Stimulated activated CD4-positive, alpha-beta T cell treated with anti-CD3 and anti-CD28 coated beads, Interleukin-12 subunit alpha, Interleukin-12 subunit beta, amount 100 ng/mL, for 48 hours (primary cell): ENCODE data around the gene SLC20A1.

Experiments
- DNase-seq, 3 donors: peaks; one replicate each; pipeline ENCODE4 v3.0.0-alpha.2; 2020; ENCODE audit warnings: low read depth in 2 of 3, low spot score in 1 of 3

SLC20A1 gene

DNA sequence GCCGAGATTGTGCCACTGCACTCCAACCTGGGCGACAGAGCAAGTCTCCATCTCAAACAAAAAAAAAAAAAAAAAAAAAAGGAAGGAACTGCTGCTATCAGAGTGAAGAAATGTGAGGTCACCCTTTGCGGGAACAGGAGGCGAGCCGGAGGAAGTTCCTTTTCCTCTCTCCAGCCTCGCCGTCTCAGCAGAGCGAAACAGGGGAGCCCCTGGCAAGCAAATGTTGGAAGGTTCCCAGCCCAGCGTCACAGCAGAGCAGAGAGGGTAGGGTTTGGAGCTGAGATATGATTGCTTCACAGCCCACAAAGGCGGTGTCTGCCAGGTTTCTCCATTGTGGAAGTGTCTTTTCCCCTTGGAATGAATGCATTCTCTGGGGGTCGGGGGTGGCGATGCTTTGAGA, 28.5 kb downstream of the SLC20A1 start:
- no peak for DNase-seq

DNA sequence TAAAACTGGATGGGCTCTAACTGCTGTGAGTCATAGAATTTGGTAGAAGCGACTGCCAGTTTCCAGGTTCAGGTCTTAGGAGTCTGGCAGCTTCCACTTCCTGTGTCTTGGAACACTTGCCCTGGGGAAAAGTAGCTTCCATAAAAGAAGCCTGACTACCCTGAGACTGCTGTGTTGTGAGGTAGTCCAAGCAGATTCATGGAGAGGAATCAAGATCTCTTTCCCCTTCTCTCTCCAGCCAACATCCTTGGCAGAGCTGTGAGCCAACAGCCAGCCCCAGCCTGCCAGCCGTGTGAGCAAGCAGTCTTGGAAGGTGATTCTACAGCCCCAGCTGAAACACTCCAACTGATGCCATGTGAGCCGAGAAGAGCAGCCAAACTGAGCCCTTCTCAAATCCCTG, 33.7 kb downstream of the SLC20A1 start:
- no peak for DNase-seq

DNA sequence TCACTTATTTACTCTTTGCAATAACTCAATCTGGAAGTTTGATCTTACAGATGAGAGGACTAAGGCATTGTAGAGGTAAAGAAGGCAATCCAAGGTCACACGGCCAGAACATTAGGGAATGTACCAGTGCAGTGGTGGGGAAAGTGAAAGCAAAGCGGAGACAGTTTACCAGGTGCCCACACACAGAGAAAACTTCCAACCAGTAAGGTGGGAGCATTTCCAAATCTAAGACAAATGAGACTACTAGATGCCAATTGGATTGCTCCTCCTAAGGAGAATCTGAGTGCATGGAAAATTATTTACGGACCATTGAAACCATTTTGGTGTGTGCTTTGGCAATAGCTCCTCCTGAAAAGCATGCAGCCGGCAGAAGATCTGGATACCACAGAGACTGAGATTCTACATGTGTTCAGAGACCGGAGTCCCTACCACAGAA, 34.9 kb downstream of the SLC20A1 start:
- no peak for DNase-seq

DNA sequence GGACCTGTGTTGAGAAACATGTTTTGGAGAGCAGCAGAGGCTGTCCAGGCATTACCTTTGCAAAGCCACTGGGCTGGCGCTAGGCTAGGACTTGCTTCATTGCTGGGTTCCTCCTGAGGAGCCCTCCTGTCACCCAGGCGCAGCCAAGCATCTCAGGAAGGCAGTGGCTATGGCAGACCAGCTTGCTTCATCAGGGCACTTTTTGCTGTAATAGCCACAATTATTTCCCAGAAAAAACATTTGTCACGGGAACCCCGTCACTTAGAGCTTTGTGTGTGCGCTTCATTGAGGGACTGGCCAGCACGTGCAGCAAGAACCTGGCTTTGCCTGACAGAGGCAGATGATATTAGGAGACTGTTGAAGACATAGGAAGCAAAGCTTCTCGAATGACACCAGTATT, 36.4 kb downstream of the SLC20A1 start:
- DNase-seq = no peak

DNA sequence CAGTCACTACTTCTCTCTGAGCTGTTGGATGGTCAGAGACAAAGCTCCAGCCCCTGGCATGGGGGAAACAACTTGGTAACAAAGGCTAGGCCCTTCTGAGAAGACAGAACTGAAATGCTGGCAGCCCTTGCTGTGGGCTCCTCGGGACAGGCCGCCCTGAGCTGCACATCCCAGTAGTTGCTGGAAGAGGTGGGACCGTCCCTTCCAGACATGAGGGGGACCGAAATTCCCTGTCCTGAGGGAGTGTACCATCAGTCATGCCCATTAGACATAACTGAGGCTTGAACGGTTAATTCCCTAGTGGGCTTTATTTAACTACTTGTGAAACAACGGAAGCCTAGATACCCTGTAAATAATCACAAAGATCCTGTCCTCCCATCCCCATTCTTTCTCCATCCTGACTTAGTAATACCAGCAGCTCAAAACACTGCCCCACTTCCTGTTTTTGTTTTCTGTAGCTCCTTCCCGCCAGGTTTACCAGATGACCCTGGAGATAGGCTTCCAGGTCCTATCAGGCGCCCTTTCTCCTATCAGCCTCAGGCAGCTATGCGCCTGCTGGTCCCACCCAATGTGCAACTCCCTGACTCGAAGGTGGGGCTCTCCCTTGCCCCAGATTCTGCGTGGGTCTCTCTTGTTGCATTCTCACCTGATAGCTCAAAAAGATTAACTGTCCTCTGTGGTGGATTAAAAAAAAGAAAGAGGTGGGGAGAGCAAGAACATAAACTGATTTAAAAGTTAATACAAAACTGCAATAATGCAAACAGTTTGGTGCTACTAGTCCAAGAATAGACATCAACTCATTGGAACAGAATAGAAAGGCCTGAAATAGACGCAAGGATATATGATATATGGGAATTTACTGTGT, 38.0 kb downstream of the SLC20A1 start:
- no peak for DNase-seq

DNA sequence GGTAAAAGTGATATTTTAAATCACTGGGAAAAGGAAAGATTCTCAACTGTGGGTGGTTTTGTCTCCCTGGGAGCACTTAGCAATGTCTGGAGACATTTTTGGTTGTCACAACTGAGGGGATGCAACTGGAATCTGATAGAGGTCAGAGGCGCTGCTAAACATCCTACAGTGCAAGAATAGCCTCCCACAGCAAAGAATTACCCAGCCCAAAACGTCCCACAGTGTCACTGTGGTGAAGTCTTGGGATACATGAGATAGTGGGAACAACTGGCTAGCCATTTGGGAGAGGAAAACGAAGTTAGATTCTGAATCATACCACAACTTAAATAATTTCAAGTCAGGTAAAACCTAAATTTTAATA, 38.7 kb downstream of the SLC20A1 start:
- no peak for DNase-seq

DNA sequence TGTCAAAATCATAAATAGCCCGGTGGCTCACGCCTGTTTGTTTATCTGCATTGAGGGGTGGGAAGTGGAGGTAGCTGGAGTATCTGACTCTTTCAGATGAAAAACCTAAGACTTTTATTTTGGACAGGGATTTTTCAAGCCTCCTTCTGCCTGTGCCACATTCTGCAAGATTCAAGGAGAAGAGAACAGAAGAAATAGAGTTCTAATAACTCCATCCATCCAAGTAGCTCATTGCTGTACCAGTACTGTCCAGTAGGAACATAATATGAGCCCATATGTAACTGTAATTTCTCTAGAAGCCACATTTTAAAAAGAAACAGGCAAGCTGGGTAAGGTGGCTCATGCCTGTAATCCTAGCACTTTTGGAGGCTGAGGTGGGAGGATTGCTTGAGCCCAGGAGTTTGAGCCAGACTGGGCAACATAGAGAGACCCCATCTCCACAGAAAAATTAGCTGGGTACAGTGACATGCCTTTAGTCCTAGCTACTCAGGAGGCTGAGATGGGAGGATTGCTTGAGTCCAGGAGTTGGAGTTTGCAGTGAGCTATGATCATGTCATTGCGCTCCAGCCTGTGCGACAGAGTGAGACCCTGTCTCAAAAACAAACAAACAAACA, 39.6 kb downstream of the SLC20A1 start:
- no peak for DNase-seq

DNA sequence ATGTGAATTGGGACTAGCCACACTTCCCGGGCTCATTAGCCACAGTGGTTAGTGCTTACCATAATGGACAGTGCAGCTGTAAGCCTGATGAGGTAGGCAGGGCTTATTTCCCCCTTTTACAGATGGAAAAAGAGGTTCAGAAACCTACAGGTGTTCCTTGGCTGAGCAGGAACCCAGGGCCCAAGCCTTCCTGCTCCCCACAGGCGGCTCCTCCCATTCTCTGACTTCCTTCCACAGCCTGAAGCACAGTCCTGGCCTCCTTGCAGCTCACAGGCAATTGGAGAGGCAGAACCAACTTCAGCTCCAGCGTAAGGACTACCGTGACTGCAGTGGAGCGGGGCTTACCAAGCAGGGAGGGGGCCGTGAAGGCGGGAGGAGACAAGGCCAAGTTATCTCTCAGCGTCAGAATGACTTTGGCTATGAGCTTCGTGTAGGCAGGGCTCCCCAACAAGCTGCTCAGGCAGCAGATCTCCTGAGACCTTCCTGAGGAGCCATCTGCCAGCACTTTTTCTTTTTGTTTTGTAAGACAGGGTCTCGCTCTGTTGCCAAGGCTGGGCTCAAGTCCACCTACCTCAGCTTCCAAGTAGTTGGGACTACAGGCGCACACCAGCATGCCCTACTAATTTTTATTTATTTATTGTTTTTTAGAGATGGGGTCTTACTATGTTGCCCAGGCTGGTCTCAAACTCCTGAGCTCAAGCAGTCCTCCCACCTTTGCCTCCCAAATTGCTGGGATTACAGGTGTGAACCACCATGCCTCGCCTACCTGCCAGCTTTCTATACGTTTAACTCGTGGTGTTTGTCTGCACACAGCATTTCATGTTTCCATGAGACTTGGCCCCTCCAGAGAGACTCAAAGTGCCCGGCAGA, 40.8 kb downstream of the SLC20A1 start:
- no peak for DNase-seq

DNA sequence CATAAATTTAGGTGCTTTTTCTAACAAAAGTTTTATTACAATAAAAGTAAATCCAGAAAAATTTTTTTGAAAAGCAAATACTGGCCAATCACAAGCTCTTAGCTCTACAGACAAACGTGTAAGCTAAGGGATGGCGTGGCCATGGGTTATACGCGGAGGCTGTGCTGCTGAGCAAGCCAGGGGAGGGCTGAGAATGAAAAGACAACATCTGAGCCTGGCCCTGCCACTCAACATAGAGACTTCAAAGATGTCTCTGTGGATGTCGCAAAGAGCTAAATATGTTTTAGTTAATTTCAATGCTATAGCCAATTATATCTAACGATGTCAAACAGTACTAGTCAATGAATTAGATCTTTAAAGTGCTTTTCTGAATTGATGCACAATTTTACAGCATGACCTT, 41.8 kb downstream of the SLC20A1 start:
- no peak for DNase-seq

DNA sequence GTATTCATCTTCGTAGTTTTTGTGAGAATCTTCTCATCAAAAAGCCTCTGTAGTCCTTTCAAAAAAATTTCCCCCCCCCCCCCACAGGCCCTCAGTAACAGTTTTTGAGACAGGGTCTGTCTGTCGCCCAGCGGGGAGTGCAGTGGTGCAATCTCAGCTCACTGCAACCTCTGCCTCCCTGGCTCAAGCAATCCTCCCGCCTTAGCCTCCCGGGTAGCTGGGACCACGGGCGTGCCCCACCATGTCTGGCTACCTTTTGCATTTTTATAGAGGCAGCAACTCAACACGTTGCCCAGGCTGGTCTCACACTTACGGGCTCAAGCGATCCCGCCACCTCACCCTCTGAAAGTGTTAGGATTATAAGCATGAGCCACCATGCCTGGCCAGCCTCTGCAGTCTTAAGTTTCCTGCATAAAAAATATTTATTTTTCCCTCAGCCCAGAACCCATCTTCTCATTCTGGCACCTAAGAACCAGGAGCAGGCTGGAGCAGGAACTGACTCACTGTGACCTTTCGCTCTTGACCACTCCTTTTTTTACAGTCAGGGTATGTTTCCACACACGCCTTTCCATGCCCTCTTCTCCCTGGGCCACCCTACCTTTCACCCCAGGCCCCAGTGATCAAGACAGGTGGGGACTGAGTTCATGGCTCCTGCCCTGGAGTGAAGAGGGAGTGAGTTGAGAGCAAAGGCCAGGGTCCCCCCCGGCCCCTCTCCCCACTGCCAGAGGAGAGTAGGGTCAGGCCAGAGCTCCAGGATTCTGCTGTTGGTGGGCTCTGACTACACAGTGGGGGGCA, 42.5 kb downstream of the SLC20A1 start:
- no peak for DNase-seq

DNA sequence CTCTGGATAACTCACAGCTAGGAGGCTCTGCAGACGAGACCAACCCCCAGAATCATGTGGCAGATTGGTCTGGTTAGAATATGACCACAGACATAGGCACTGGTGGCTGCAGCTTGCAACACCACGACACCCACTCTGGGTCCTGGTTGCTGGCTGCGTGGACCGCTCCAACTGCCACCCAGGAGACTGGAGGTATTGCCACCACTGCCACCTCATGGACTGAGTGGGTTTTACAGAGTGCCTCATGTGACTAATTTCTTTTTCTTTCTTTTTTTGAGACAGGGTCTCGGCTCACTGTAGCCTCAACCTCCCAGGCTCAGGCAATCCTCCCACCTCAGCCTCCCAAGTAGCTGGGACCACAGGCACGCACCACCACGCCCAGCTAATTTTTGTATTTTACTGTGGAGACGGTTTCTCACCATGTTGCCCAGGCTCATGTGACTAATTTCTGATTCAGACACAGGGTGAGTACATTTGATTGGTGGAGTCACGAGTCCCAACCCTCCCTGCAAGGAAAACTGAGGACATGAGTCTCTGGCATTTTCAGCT, 45.2 kb downstream of the SLC20A1 start:
- DNase-seq = peak; percentile 48 to 53 (median 49)

DNA sequence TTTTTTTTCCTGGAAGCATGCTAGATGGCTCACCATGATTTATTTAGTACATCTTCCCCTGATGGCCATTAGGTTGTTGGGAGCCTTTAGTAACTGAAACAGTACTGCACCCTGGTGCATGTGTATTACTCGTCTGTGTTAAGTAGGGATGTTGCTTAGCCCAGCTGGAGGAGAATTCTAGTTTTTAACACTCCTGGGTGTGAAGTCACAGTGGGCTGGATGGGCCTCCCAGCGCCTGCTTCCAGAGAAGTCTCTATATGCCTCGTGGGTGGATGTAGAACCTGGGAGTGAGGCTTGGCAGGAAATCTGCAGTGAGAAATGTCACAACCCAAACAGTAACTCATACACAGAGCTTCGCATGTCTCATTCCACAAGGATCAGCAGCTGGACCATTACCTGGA, 46.1 kb downstream of the SLC20A1 start:
- no peak for DNase-seq

DNA sequence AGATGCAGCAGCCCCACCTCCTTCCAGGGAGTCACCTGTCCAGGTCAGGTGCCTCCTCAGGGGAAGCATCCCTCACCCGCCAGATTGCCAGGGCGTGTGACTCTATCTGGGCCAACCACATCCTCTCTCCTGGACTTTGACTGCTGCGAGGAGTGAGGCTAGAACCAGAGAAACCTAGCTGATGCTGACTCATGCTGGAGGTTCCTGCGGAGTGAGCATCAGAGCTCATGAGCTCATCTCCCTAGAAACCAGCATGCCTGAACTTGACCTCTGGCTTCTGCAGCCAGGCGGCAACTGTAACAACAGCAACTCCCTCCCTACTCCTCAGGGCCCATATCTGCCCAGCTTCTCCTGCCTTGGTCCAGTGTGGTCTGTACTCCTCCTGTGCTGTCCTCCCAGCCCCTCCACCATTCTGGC, 46.8 kb downstream of the SLC20A1 start:
- peak; percentile 54 to 58 (median 55) for DNase-seq

DNA sequence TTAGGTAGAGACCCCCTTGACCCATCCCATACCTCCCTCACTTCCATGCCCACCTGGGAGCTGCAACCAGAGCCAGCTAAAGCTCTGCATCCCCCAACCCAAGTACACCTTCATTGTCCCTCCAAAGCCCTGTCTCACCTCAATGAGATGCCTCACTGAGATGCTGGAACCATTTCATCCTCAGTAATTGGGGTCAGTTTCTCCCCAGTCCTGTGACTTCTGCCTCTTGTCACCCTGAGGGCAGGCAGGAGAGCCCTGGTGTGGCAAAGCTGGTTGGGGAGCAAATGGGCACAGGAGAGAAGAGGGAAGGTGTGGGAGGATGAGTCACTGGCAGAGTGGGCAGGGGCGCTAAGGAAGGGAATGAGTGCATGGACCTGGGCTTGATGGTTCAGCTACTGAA, 47.2 kb downstream of the SLC20A1 start:
- DNase-seq = peak; percentile 28 to 35 (median 33)

DNA sequence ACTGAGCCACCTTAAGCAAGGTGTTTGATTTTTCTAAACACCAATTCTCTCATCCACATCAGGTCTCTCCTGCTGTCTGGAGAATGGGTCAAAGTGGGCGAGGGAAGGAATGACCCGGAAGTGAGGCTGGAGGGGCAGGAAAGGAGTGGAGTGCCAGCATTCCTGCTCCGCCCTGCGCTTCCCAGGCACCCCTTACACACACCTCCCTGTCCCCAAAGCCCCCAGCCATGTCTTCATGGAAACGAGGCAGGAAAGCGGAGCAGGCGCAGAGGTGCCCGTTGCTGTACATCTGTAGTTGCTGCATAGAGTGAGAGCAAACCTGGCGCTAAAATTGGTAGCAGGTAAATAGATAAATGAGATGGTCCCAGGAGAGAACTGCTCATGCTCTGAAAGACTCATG, 47.9 kb downstream of the SLC20A1 start:
- no peak for DNase-seq

DNA sequence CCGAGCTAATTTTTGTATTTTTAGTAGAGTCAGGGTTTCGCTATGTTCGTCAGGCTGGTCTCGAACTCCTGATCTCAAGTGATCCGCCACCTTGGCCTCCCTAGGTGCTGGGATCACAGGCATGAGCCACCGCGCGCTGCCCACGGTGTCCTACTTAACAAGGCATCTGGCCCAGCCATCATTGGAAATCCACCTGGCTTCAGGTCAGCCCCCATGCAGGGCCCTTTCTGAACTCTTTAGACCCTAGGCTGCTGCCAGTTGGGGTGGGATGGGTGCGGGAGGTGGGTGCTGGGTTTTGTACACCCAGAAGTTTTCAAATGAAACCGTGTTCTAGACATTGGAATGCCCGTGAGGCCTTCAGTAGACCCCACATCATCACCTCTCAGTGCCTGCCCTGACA, 48.4 kb downstream of the SLC20A1 start:
- no peak for DNase-seq

DNA sequence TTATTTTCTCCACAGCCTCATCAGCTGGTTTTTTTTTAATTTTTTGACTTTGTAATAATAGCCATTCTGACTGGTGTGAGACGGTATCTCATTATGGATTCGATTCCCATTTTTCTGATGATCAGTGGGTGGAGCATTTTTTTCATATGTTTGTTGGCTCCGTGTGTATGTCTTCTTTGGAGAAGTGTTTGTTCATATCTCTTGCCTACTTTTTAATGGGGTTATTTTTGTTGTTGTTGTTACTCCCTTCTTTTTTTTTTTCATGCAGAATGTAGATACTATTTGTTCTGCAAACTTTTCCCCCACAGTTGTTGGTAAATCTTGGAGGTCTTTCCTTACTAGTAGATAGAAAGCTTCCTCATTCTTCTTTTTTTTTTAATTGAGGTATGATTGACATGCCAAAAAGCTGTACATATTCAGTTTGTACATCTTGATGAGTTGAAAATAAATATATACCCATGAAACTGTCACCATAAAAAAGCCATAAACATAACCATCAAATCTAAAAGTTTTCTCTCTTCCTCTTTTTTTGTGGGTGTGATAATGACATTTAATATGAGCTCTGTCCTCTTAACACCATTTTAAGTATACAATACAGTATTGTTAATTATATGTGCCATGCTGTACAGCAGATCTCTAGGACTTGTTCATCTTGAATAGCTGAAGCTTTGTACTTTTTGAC, 53.2 kb downstream of the SLC20A1 start:
- DNase-seq = no peak

DNA sequence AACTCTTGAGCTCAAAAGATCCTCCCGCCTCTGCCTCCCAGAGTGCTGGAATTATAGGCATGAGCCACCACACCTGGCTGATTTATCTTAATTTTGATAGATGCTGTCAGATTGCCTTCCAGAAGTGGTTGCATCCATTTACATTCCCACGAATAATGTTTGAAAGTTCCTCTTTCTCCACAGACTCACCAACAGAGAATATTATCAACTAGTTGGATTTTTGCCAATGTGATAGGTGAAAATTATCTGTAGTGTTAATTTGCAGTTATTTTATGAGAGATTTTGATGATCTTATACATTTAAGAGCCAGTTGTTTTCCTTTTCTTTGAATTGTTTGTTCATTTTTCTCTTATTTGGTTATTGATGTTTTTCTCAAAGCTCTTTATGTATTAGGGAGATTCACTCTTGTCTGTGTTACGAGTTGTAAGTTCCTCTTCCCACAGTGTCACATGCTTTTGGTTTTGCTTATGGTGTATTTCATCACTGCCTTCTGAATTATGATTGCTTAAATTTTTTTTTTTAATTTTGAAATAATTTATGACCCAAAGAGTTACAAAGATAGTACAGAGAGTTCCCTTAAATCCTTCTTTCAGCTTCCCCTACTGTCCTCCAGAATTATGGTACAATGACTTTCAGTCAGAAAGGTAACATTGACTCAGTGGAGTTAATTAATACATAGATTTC, 54.4 kb downstream of the SLC20A1 start:
- DNase-seq = no peak

DNA sequence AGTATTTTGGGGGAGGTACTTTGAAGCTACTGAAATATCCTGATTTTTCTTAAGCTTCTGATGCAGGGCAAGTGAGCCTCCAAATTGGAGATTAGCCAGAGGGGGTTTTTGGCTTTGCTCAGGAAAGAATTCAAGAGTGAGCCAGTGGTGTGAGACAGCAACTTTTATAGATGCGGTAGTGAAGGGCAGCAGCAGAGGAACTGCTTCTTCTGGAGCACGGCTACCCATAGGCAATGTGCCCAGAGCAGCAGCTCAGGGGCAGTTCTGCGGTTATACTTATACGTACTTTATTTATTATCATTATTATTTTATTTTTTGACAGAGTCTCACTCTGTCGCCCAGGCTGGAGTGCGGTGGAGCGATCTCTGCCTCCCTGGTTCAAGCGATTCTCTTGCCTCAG, 55.3 kb downstream of the SLC20A1 start:
- DNase-seq = no peak

DNA sequence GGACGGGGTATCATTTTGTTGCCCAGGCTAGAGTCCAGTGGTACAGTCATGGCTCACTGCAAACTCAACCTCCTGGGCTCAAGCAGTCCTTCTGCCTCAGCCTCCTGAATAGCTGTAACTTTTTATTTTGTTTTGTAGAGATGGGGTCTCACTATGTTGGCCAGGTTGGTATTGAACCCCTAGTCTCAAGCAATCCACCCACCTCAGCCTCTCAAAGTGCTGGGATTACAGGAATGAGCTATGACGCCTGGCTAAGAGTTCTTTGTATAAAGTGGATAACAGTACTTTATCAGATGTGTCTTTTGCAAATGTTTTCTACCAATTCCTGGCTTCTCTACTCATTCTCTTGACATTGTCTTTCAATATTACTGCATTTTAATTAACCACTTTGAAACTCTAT, 57.9 kb downstream of the SLC20A1 start:
- no peak for DNase-seq
